ENCODE data around the gene KIF1C.

Gene KIF1C

DNA sequence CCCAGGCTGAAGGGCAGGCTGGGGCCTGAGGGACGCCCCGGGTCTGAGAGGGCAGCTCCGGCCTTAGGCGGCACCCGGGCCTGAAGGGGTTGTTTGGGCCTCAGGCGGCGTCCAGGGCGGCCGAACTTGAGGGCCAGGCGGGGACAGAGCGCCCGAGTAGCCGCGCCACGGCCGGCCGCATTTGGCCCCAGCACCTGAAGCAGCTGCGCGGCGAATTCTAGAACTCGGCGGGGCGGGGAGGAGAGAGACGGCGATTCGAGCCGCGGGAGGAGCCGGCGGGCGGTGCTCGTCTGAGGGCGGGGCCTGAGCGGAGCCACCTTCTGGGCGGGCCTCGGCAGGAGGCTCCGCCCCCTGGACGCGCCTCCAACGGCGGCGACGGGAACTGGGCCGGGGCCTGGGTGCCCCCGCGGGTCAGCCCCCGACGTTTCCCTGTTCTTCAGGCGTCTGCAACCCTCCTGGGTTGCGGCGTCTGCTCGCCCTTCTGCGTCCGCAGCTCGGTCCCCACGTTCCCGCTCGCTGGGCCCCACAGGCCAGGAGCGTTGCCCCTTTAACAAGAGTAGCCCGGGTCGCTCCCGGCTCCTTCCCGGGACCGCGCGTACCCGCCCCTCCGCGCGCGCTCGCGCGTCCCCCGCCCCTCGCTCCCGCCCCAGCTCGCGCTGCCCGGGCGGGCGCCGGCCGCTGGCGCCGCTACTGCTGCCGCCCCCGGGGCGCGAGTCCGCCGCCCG is at the start of gene KIF1C, which contains the start of gene INCA1:
KIF1C (plus strand) TSS at position 649 of the 725 bp plus-strand sequence. CDS start 2,297 bp downstream, outside the sequence.
INCA1 (minus strand) TSS at position 221 of the 725 bp plus-strand sequence. CDS start 3,085 bp downstream, outside the sequence.
- no peak for DNase-seq (ENCODE audit: low read depth, low spot score)

DNA sequence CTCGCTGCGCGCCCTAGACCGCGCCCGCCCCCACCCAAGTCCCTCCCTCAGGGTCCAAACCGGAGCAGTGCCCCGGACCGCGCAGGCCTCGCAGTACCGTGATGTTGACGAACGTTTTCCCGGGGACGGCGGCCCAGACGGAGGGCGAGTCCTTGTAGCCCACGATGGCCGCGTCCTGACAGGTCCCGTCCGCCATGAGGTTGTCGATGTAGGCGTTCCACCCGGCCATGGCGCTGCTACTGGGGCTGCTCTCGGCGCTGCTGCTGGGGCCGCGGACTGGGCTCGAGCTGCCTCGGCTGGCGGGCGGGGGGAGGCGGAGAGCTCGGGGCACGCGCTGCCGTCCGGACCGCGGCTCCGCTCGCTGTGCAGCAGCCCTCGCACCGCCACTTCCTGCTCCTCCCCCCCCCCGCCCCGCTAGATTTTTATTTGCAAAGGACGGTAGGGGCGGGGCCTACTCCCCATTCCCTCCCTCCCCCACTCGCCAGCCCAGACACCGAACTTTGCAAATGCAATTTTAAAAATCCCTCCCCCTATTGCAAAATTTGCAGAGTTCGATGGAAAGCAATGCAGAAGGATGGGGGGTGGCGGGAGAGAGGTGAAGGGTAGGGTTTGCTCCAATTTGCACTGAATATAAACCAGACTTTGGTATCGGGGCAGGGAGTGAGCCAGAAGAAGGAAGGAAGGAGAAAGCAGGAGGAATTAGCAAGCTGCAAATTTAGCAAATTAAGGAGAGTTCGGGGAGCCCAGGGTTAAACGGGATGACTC is 49.4 kb upstream of the KIF1C start, which contains the start of gene PFN1:
PFN1 (minus strand) TSS at position 365 of the 765 bp plus-strand sequence; CDS start at position 229, 136 bp downstream.
- DNase-seq (ENCODE audit: low read depth, low spot score): no peak

DNA sequence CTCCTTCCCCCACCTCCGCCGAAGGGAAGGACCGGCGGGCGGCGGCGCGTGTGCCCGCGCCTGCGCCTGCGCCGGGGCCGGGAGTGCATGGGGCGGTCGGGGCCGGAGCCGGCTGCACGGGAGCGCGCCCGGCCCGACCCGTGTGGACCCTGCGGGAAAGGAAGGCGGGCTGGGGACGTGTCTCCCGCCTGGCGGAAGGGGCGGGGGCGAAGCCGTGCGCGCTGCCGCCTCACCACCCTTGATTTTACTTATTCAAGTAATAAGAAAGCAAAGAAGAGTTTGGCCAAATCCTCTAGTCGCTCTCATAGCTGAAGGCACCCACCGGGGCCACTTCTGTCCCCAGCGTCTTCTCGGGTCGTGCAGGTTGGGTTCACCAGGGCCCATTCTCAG is 48.8 kb upstream of the KIF1C start:
- DNase-seq (ENCODE audit: low read depth, low spot score): no peak

DNA sequence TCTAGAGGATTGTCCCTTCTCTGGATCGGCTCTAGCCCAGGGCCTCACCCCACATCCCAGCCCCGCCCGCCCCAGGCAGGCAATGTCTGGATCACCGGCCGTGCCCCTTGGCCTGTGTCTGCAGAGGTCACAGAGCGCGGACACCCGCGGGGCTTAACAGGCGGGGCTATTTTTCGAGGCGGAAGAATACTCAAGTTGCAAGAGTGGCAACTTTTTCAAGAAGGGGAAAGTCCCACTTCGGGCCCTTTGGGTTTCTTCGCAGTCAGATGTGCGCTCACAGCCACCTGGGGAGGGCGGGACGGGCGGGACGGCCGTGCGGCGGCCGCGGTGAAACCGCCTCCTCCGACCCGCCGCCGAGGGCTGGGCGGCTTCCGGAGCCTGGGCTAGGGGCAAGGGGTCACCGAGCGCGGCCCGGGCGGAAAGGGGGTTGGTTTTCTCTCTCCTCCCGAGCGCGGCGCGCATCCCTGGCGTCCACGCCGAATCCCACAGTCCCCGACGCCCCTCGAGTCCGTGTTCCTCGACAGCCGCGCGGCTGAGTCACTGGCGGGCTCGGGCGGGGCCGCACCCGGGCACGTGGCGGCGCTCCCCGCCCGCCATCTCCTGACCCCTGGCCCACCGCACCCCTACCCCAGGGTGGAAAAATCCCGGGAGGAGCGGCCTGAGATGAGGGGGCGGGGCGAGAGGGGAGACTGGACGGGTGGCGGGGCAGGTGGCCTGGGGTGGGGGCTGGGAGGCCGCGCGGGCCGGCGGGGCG is 48.3 kb upstream of the KIF1C start:
- no peak for DNase-seq (ENCODE audit: low read depth, low spot score)

DNA sequence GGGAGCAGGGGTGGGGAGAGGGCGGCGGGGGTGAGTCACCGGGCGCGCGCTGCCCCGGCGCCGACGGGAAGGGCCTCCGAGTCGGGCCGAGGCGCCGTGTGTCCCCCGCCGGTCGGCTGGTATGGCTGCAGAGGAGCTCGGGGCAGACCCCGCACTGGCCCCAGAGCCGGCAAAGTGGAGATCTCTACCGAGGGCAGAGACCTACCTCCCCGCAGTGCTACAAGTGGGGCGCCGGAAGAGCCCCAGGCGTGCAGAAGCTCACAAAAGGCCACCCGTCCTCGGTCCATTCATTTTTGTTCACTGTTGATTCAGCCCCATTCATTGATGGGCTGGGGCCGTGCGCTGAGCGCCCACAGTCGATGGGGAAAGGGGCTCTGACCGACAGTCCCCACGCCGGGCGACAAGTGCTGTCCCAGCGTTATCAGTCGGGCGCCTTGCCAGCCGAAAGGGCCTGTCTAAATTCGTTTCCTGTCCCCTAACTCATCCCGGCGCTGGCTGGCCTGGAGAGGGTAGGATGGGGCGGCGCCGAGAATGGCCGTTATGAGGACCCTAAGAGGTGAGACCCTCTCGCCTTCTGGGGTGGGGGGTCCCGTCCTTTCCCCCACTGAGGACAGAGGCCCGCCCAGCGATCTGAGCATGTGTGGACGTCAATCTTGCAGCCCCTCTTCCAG is 47.5 kb upstream of the KIF1C start:
- no peak for DNase-seq (ENCODE audit: low read depth, low spot score)

DNA sequence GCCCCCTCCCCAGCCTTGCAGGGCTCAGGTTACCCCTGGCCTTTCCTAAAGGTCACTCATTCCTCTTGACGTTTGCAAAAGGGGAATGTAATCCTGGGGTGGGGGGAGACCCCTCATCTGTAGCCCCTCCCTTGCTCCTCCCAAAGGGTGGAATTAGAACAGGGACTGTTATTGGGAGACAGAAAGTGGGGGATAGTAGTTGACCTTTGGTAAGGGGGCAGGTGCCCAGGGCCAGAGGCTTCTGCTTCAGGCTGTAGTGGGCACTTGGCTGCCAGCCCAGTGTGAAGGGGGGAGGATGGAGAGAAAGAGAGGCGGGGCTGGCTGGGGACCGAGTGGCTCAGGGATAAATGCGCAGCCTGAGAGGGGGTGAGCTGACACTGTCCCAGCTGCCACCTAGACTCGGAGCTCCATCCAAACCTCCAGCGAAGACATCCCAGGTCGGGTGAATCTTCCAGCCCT is 47.0 kb upstream of the KIF1C start, which contains the start of gene ENO3:
ENO3 (plus strand) TSS at position 374 of the 459 bp plus-strand sequence. CDS start 711 bp downstream, outside the sequence.
- no peak for DNase-seq (ENCODE audit: low read depth, low spot score)

DNA sequence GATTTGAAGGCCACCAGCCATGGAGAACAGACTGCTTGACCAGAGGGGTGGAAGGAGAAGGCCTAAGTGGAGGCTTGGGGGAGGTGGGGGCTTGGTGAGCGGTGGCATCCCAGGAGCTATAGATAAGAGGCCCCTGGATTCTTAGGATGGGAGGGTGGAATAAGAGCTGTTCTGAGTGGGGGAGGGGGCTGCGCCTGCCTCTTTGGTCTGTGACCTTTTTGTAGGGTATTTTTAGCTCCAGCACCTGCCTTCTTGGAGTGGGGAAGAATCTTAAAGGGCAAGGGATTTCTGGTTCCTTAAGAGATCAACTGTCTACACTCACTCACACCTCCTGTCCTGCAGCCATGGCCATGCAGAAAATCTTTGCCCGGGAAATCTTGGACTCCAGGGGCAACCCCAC is 46.3 kb upstream of the KIF1C start:
- no peak for DNase-seq (ENCODE audit: low read depth, low spot score)

DNA sequence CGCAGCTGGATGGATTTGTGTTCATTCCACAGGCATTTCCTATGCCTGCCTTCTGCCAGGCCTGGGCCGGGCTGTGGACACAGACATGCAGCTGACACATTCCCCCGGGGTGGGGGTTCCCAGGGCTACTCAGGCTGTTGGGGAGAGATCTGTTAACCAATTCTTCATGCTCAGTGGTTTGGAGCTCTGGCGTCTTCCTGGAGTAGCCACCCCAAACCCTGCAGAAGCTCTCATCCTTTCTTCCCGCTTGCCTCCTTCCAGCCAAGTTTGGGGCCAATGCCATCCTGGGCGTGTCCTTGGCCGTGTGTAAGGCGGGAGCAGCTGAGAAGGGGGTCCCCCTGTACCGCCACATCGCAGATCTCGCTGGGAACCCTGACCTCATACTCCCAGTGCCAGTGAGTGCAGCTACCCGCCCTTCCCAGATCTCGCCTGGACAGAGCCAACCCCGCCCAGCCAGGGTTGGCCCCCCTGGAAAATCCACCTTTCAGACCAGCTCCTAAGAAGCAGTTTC is 44.2 kb upstream of the KIF1C start:
- no peak for DNase-seq (ENCODE audit: low read depth, low spot score)

DNA sequence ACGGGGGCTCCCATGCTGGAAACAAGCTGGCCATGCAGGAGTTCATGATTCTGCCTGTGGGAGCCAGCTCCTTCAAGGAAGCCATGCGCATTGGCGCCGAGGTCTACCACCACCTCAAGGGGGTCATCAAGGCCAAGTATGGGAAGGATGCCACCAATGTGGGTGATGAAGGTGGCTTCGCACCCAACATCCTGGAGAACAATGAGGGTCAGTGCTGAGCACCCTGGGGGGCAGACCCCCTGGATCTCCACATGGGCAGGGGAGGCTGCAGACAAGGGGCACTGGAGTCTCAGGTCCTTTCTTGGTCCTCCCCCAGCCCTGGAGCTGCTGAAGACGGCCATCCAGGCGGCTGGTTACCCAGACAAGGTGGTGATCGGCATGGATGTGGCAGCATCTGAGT is 42.7 kb upstream of the KIF1C start:
- no peak for DNase-seq (ENCODE audit: low read depth, low spot score)

DNA sequence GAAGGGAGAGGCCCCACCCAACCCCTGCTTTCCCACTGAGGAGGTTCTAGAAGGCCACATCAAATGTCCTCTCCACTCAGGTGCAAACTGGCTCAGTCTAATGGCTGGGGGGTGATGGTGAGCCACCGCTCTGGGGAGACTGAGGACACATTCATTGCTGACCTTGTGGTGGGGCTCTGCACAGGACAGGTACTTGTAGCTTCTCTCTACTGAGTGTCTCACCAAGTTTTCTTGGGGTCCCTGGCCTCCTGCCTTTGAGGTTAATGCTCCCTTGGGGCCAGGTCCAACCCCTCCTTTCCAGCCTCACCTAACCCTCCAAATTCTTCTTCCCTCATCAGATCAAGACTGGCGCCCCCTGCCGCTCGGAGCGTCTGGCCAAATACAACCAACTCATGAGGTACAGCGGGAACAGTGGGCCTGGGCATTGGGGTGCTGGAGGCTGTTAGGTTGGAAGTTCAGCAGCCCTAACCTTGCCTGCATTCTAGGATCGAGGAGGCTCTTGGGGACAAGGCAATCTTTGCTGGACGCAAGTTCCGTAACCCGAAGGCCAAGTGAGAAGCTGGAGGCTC is 41.2 kb upstream of the KIF1C start:
- DNase-seq (ENCODE audit: low read depth, low spot score): no peak

DNA sequence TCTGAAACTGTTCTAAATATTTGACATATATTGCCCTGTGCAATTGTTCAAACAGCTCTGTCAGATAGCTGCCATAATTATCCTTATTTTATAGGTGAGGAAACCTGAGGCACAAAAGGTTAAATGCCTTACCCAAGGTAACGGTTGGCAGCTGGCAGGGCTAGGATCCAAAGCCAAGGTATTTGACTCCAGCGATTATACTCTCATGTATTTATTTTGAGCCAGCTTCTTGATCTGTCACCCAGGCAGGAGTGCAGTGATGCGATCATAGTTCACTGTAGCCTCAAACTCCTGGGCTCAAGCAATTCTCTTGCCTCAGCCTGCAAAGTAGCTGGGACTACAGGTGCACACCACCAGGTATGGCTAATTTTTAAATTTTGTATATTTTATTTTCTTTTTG is 39.6 kb upstream of the KIF1C start:
- no peak for DNase-seq (ENCODE audit: low read depth, low spot score)

DNA sequence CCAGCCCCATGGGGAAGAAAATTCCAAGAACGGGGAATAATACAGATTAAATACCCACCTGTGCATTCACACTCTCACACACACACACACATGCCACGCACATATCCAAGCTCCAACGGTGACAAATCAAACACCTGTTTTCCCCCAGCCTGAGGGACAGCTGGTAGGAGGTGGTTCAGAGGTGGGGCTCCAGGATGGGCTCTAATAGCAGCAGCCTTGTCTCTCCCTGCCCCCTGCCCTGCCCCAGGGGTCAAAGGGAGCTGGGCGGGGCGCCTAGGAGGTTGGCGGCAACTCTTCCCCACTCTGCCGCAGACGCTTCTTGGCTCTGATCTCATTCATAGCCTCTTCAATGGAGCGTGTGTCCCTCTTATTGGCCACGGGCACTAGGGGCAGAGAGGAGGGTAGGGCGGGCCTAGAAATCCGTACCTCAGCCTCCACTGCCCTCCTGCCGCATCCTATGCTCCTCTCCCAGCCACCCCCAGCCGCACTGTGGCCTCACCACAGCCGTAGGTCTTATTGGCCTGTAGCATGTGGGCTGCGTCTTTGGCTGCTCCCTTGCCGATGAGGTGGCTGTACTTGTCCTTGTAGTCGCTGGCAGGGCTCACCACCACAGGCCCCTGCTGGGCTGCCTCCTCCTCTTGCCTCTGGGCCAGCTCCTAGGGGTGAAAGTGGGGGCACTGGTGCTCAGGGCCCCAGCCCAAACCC is 38.3 kb upstream of the KIF1C start:
- no peak for DNase-seq (ENCODE audit: low read depth, low spot score)

DNA sequence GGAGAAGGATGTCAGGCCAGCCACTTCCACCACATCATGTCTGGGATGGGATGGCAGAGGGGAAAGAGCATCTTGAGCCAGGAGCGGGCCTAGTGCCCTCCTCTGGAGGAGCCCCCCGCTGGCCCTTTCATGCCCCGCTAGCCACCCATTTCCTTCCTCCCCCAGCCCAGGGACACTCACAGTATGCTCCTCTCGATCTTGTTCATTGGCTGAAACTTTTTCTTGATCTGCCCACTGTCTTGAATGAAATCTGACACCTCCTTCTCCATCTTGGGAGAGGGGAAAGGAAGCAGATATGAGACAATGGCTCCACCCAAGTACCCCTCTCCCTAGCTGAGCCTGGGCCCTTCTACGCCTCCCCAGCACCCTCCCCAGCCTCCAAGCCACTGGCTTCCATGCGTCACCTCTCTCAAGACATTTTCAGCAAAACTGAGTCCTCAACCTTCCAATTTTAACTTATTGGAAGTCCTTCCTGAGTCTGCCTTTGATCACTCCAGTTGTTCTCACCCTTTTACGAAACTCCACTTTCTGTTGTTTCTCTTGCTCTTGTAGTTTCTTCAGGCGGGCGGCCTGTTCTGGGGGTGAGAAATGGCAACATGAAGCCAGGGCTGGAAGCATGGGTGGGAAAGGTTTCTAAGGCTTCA is 37.3 kb upstream of the KIF1C start:
- DNase-seq (ENCODE audit: low read depth, low spot score): no peak

DNA sequence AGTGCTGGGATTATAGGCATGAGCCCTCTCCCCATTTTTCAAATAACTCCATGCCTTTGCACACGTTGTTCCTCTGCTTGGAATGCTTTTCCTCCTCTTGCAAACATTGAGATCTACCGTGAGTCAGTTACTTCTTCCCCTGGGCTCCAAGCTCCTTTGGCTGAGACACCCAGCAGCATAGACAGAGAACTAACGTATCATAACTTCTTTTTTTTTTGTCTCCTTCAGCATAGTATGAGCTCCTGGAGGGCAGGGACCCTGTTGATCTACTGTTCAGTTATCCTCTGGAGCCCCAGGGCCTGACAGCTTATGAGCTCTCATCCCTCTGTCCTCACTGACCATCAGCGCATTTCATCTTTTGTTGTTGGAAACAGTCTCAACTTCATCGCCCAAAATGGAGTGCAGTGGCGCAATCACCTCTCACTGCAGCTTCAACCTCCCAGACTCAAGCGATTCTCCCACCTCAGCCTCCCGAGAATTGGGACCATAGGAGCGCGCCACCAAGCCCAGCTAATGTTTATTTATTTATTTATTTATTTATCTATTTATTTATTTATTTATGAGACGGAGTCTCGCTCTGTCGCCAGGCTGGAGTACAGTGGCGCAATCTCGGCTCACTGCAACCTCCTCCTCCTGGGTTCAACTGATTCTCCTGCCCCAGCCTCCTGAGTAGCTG is 32.3 kb upstream of the KIF1C start:
- no peak for DNase-seq (ENCODE audit: low read depth, low spot score)

DNA sequence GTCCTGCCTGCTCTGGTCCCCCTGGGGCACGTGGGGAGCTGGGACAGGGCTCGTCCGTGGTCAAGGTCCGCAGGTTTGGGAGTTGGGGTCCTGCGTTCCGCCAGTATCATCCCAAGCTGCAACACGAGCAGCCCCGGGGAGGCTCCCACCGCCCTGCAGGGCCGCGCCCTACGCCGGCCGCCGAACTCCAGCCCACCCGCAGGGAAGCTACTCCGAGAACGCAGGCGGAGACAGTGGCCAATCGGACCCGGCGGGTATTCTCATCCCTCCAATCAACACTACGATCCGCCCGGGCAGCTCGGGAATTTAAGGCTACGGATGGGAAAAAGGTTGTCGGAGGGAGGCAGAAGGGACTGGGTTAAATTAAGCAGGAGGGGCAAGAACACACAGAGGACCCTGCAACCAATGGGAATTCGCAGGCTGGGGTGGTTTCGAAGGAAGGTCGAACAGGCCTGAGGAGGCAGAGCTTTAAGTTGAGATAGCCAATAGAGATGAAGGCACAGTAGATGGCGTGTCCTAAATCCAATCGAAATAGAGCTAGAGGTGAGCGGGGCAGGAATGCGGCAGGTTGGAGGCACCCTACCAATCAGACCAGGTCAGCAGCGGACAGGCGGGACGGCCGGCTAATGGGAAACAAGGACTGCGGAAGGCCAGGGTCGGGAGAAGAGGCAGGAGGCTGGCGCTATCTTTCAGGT is 30.8 kb upstream of the KIF1C start:
- DNase-seq (ENCODE audit: low read depth, low spot score): peak; percentile 100

DNA sequence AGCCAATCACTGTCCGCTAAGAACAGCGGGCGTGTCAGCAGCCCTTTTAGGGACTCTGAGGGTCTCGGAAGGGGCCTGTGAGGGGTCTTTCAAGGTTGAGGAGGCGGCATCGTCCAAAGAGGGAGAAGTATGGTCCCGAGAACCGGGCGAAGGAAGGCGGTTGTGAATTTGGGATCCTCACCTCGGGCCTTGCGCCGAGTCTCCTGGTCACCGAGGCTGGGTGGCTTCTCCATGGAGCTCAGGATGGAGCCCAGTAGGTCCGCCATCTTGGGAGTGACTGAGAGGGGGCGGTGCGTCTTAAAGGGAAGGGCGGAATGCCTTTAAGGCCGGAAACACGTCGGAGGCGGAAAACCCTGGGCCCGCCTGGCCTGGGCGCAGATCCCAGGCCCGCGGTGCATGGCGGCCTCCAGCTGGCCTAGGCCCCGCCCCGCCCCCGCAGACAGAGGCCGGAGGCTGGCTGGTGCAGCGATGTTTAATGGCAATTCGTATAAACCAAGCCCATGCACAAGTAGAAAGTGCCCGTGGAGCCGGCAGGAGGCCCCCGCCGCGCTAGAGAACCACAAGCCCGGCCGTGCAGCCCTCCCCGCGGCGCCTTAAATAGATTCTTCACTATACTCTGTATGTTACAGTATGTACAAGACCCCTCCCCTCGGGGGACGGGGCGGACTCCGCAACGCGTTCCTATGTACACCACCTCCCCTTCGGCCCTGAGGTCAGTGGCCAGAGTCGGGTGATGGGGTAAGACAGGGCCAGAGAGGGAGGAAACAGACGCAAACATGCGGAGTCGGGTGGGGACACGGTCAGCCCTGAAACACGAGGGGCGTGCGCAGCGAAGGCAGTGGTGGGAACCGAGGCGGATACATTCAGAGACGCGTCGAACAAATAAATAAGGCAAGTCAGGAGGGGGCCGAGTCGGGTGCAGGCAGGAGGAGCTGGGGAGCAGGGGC is 29.9 kb upstream of the KIF1C start, which contains the start of gene SPAG7:
SPAG7 (minus strand) TSS at position 279 of the 947 bp plus-strand sequence; CDS start at position 266, 13 bp downstream.
- DNase-seq (ENCODE audit: low read depth, low spot score): no peak

DNA sequence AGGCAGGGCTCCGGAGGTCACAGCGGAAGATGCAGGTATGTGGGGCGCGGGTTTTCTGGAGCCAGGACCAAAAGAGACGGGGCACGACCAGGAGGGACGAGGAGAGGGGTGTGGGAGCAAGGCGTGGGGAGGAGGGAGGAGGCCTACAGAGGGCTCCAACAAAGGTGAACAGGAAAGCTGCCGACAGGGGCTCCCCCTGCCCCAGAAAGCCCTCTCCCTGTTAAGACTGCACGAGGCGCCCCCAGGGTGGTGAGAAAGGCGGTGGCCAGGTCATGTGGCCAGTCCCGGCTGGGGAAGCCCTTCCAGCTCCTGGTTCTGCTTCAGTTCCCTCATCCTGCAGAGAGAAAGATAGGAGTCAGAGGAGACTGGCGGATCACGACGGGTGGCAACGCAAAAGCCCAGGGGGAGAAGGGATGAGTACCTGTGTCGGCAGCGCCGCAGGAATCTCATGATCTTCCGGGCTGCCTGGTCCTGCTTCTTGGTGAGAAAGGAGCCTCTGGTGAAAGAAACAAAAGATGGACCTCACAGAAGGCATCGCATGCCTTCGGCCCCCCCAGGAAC is 29.2 kb upstream of the KIF1C start:
- DNase-seq (ENCODE audit: low read depth, low spot score): no peak

Measured in iPS DF 19.7 (cell line).